ENCODE data around the gene CES1.

DNA sequence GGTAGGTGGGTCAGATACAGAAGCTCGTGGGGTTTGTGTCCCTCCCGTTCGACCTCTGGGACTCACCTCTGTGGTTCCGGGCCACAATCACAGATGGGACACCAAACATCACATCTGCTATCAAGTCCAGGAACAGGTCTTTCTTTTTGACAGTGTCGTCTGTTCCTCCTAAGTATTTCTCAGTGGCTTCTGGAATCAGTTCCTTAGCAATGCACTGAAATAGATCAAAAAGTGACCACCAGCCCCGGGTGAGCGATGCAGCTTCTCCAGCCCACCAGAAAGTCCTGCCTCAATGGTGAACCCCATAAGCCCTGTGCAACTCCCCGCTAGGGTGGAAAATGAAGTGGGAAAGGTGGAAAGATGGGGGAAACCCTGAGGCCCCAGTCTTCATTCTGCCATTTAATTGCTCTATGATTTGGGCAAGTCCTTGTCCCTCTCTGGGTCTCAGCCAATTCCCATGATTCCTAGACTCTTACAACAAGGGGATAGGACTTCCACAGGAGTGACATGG lies 22.4 kb downstream of the CES1 start:
- TF ChIP-seq CTCF (IDR thresholded peaks at IDR 0.05) (no peak), POLR2A (IDR thresholded peaks at IDR 0.05) (no peak)

Measured in uterus (tissue), 2 donors.